GM18505 (cell line): ENCODE data around the gene HHAT.

Experiments
- ATAC-seq: cut with Tn5 transposase; IDR thresholded peaks from one replicate; pipeline ENCODE4 v1.9.1; 2021; ENCODE audit not compliant: unreplicated experiment
- POLR2A ChIP-seq: IDR thresholded peaks from 4 replicates; pipeline ENCODE4 v1.6.1; 2011; ENCODE audit warnings: borderline replicate concordance; ENCODE audit not compliant: insufficient read depth, insufficient read length; ENCODE audit errors: extremely low read depth

HHAT gene

GRCh38 chr1:210301615-210302000 lies 27.1 kb upstream of the HHAT start:
- no peak for ATAC-seq
- no peak for TF ChIP-seq POLR2A

- no peak for TF ChIP-seq POLR2A
- no peak for ATAC-seq
These were observed 26.2 kb upstream of the HHAT start for GRCh38 chr1:210302501-210302900.

- no peak for ATAC-seq
These were observed 25.3 kb upstream of the HHAT start for GRCh38 chr1:210303391-210303790.

GRCh38 chr1:210310562-210311153 lies 18.0 kb upstream of the HHAT start:
- TF ChIP-seq POLR2A, result no peak
- no peak for ATAC-seq

More at GRCh38 chr1:210303391-210303790, 25.3 kb upstream of the HHAT start:
- TF ChIP-seq POLR2A, result no peak

- no peak for ATAC-seq
- TF ChIP-seq POLR2A, result no peak
These were observed 16.8 kb upstream of the HHAT start for GRCh38 chr1:210311726-210312493.

GRCh38 chr1:210313046-210313595 lies 15.6 kb upstream of the HHAT start:
- no peak for TF ChIP-seq POLR2A
- ATAC-seq, result no peak

- TF ChIP-seq POLR2A, result no peak
These were observed 14.8 kb upstream of the HHAT start for GRCh38 chr1:210313921-210314320.

GRCh38 chr1:210315529-210315928 lies 13.2 kb upstream of the HHAT start:
- no peak for ATAC-seq
- no peak for TF ChIP-seq POLR2A

More at GRCh38 chr1:210313921-210314320, 14.8 kb upstream of the HHAT start:
- no peak for ATAC-seq

GRCh38 chr1:210321131-210321530 lies 7.6 kb upstream of the HHAT start:
- ATAC-seq, result no peak
- TF ChIP-seq POLR2A, result no peak

GRCh38 chr1:210321552-210321951 lies 7.2 kb upstream of the HHAT start:
- no peak for ATAC-seq
- no peak for TF ChIP-seq POLR2A

GRCh38 chr1:210323957-210324356 lies 4.7 kb upstream of the HHAT start:
- no peak for ATAC-seq
- no peak for TF ChIP-seq POLR2A

GRCh38 chr1:210325026-210325670 lies 3.6 kb upstream of the HHAT start:
- no peak for TF ChIP-seq POLR2A
- ATAC-seq, result no peak

- ATAC-seq, result no peak
- TF ChIP-seq POLR2A, result no peak
These were observed 513 bp upstream of the HHAT start for GRCh38 chr1:210328032-210328745.

GRCh38 chr1:210330279-210330866 lies 1.7 kb downstream of the HHAT start:
- no peak for TF ChIP-seq POLR2A
- no peak for ATAC-seq

GRCh38 chr1:210332233-210332632 lies 3.5 kb downstream of the HHAT start:
- no peak for ATAC-seq
- TF ChIP-seq POLR2A, result no peak
